WTC11 (cell line): Measurements from ENCODE around the gene DLGAP4.

ENCODE experiments used
- CREM ChIP-seq: sonication (generic); formaldehyde crosslinking; IDR thresholded peaks from 2 replicates; pipeline ENCODE4 v1.8.1; 2022; ENCODE audit warnings: mild to moderate bottlenecking, missing genetic modification reagents, moderate library complexity
- CTCF ChIP-seq: fragments of 200-600 bp; IDR thresholded peaks from 2 replicates; pipeline ENCODE4 v1.8.0; 2022; ENCODE audit warnings: antibody characterized with exemption
- E2F4 ChIP-seq: sonication (generic); formaldehyde crosslinking; IDR thresholded peaks from 2 replicates; pipeline ENCODE4 v1.8.1; 2022; ENCODE audit warnings: low read depth, mild to moderate bottlenecking, moderate library complexity, missing genetic modification reagents, borderline replicate concordance
- ETV6 ChIP-seq: sonication (generic); formaldehyde crosslinking; IDR thresholded peaks from 2 replicates; pipeline ENCODE4 v1.8.1; 2022; ENCODE audit warnings: mild to moderate bottlenecking, missing genetic modification reagents
- GTF2I ChIP-seq: fragments of 250-450 bp; sonication (Bioruptor Pico); conservative IDR thresholded peaks from 2 replicates; pipeline ENCODE4 v1.4.0; 2021; ENCODE audit warnings: mild to moderate bottlenecking
- NFE2L1 ChIP-seq: sonication (generic); formaldehyde crosslinking; IDR thresholded peaks from 2 replicates; pipeline ENCODE4 v1.8.1; 2023; ENCODE audit warnings: missing genetic modification reagents
- PREB ChIP-seq: sonication (generic); formaldehyde crosslinking; IDR thresholded peaks from 2 replicates; pipeline ENCODE4 v1.8.1; 2022; ENCODE audit warnings: mild to moderate bottlenecking, missing genetic modification reagents, moderate library complexity, borderline replicate concordance
- SMAD4 ChIP-seq: sonication (generic); formaldehyde crosslinking; IDR thresholded peaks from 2 replicates; pipeline ENCODE4 v1.8.0; 2022; ENCODE audit warnings: mild to moderate bottlenecking, missing genetic modification reagents
- TCF7 ChIP-seq: sonication (generic); formaldehyde crosslinking; IDR thresholded peaks from 2 replicates; pipeline ENCODE4 v1.8.0; 2022; ENCODE audit warnings: mild to moderate bottlenecking, low read depth, missing genetic modification reagents, moderate library complexity
- USF1 ChIP-seq: sonication (generic); formaldehyde crosslinking; IDR thresholded peaks from 2 replicates; pipeline ENCODE4 v1.8.0; 2022; ENCODE audit warnings: mild to moderate bottlenecking, missing genetic modification reagents
- ZNF425 ChIP-seq: fragments of 250-450 bp; sonication (Bioruptor Pico); conservative IDR thresholded peaks from 2 replicates; pipeline ENCODE4 v1.9.0; 2021; ENCODE audit warnings: mild to moderate bottlenecking

- TF ChIP-seq CTCF: no peak
- TF ChIP-seq ZNF425 (CRISPR knock-in tag): no peak
- no peak for TF ChIP-seq ETV6
- TF ChIP-seq NFE2L1 (CRISPR knock-in tag): no peak
- no peak for TF ChIP-seq USF1
- no peak for TF ChIP-seq GTF2I (CRISPR knock-in tag)
- TF ChIP-seq TCF7 (CRISPR knock-in tag): no peak
- TF ChIP-seq PREB (CRISPR knock-in tag): no peak
- TF ChIP-seq SMAD4 (CRISPR knock-in tag): no peak
- no peak for TF ChIP-seq E2F4 (CRISPR knock-in tag)
- no peak for TF ChIP-seq CREM (CRISPR knock-in tag)
These were observed 112.6 kb downstream of the DLGAP4 start for GRCh38 chr20:36418711-36419110.
